Psoas muscle (tissue), 8 donors: ENCODE results near the gene ZP4. TPM values are rescaled to one million over a fixed set of nuclear protein-coding genes. Genes with fewer than 3 reads are reported as not detected.
A peak's percentile ranks its signal among the peaks of the same experiment; 100 is the strongest.

ENCODE experiments used
- ATAC-seq, 4 donors: fragments of 200-7000 bp; cut with Tn5 transposase; one replicate each; pipeline ENCODE4 v1.9.1; 2020; ENCODE audit warnings: moderate library complexity in 3 of 4, mild to moderate bottlenecking in 2 of 4
- DNase-seq, 2 donors: peaks; one replicate each; pipeline ENCODE4 v3.0.0-alpha.2; 2020
- H3K27ac ChIP-seq: fragments of 200-600 bp; one replicate; pipeline ENCODE4 v1.8.0; 2022
- H3K27me3 ChIP-seq, 3 donors: fragments of 200-600 bp in 1 of 3; one replicate each; pipeline versions ENCODE4 v1.6.1 to v1.8.0; 2013 to 2022; ENCODE audit warnings: low read length in 2 of 3, mild to moderate bottlenecking in 2 of 3, moderate library complexity in 1 of 3; ENCODE audit not compliant: insufficient read depth in 3 of 3
- H3K36me3 ChIP-seq, 2 donors: fragments of 200-600 bp in 1 of 2; one replicate each; pipeline versions ENCODE4 v1.6.1 to v1.8.0; 2013 to 2022; ENCODE audit warnings: low read depth in 1 of 2, mild to moderate bottlenecking in 1 of 2, moderate library complexity in 1 of 2; ENCODE audit not compliant: insufficient read depth in 1 of 2
- H3K4me1 ChIP-seq: fragments of 200-600 bp; one replicate; pipeline ENCODE4 v1.8.0; 2022
- H3K4me3 ChIP-seq: fragments of 200-600 bp; one replicate; pipeline ENCODE4 v1.8.0; 2022; ENCODE audit warnings: mild to moderate bottlenecking
- H3K9me3 ChIP-seq: fragments of 200-600 bp; one replicate; pipeline ENCODE4 v1.8.0; 2022
- CTCF ChIP-seq: fragments of 200-600 bp; IDR thresholded peaks from one replicate; pipeline ENCODE4 v1.8.0; 2022; ENCODE audit warnings: antibody characterized with exemption
- WGBS, 3 donors: extraction: QIAGEN DNeasy Blood & Tissue Kit; methylation state at CpG; one replicate each; pipeline versions ENCODE4 v1.1.6 to v1.1.7; 2013; 5-methylcytosine and 5-hydroxymethylcytosine counted together
- intact Hi-C, 2 donors: fragments of 100-400 bp; cut with DNase I; formaldehyde crosslinking; loops; one replicate each; pipeline versions ENCODE4 v1.11.0 to v1.14.2; 2022
- polyA plus RNA-seq, 3 donors: library from polyadenylated mRNA; stranded (reverse); fragments of 200-250 nt; gene quantifications; one replicate each; pipeline ENCODE4 v1.2.3, GENCODE V29; 2013
- total RNA-seq, 4 donors: library from RNA; stranded (reverse); fragmentation: NEBNext Ultra II Directional in 2 of 4; extraction: Animal tissue kit (Norgen Biotek cat#: 25700) in 2 of 4; gene quantifications; one replicate each; pipeline versions ENCODE4 v1.2.1 to v1.2.4, GENCODE V29; 2021 to 2023
- donor health status: healthy with polysubstance abuse.
- donor health status: DM: no; HTN: no; CAD: no; lungs with moderate emphysema.
- donor health status: Bipolar disorder and iron deficiency.
- donor health status: healthy.
- donor health status: DM: yes; HTN: yes; CAD: no.
- donor health status: DM: no; HTN: no; CAD: no.
- donor health status: DM: no; HTN: no; CAD: no.
- donor health status: DM: yes; HTN: yes; CAD: no.

Gene ZP4
- total and polyA plus RNA-seq, 7 donors, result not detected

- no peak for ATAC-seq
- H3K4me3 ChIP-seq, result no peak overlapping the region
- H3K27ac ChIP-seq, result no peak overlapping the region
- peaks cover 0 to 2% (median 0%) of the 10 kb centered on the region in 3 donors for H3K27me3 ChIP-seq
- no peak for DNase-seq
- TF ChIP-seq CTCF, result peak; percentile 14
- 52 to 55% (median 55%) methylated on average over 5 of the region's 5 CpGs for WGBS, 3 donors
- intact Hi-C loops, result no loop called here
- H3K4me1 ChIP-seq, result no peaks in the 10 kb centered on the region
- H3K36me3 ChIP-seq, result no peaks in the 10 kb centered on the region
- H3K9me3 ChIP-seq, result no peaks in the 10 kb centered on the region
These were observed 10.7 kb upstream of the ZP4 start for GRCh38 chr1:237901299-237901934.

GRCh38 chr1:237895630-237896029 lies 4.9 kb upstream of the ZP4 start:
- intact Hi-C loops, result no loop called here
- Histone ChIP-seq H3K27me3 (peaks cover 0 to 2% (median 0%) of the 10 kb centered on the region in 3 donors), H3K9me3 (no peaks in the 10 kb centered on the region), H3K27ac (no peak overlapping the region), H3K4me3 (no peak overlapping the region), H3K4me1 (no peaks in the 10 kb centered on the region), H3K36me3 (no peaks in the 10 kb centered on the region)
- no peak for TF ChIP-seq CTCF
- ATAC-seq (no peak), DNase-seq (no peak)

GRCh38 chr1:237894131-237894530 lies 3.4 kb upstream of the ZP4 start:
- WGBS, 3 donors, result 85 to 90% (median 87%) methylated on average over 3 of the region's 3 CpGs
- ATAC-seq, result no peak

GRCh38 chr1:237891979-237892378 lies 1.3 kb upstream of the ZP4 start:
- H3K27me3 ChIP-seq, result no peaks in the 10 kb centered on the region
- intact Hi-C loops, result no loop called here
- no peak overlapping the region for H3K4me3 ChIP-seq
- DNase-seq (no peak), ATAC-seq (no peak)
- H3K27ac ChIP-seq, result no peak overlapping the region
- H3K4me1 ChIP-seq, result no peaks in the 10 kb centered on the region
- TF ChIP-seq CTCF, result no peak
- 75 to 82% (median 78%) methylated on average over 3 of the region's 3 CpGs for WGBS, 3 donors
- H3K36me3 ChIP-seq, result no peaks in the 10 kb centered on the region
- no peaks in the 10 kb centered on the region for H3K9me3 ChIP-seq

More at GRCh38 chr1:237894131-237894530, 3.4 kb upstream of the ZP4 start:
- no peak overlapping the region for H3K4me3 ChIP-seq
- intact Hi-C loops, result no loop called here
- no peak for DNase-seq
- no peak for TF ChIP-seq CTCF
- H3K36me3 ChIP-seq, result no peaks in the 10 kb centered on the region
- H3K4me1 ChIP-seq, result no peaks in the 10 kb centered on the region
- no peak overlapping the region for H3K27ac ChIP-seq
- H3K9me3 ChIP-seq, result no peaks in the 10 kb centered on the region
- peaks cover 0 to 2% (median 0%) of the 10 kb centered on the region in 3 donors for H3K27me3 ChIP-seq

- no peak overlapping the region for H3K4me3 ChIP-seq
- WGBS, 3 donors, result 66 to 70% (median 68%) methylated on average over 2 of the region's 2 CpGs
- H3K36me3 ChIP-seq, result no peaks in the 10 kb centered on the region
- no peak for ATAC-seq
- no peaks in the 10 kb centered on the region for H3K4me1 ChIP-seq
- H3K9me3 ChIP-seq, result no peaks in the 10 kb centered on the region
- H3K27ac ChIP-seq, result no peak overlapping the region
- DNase-seq, result no peak
- no peaks in the 10 kb centered on the region for H3K27me3 ChIP-seq
- intact Hi-C loops, result no loop called here
- TF ChIP-seq CTCF, result no peak
These were observed 544 bp upstream of the ZP4 start for GRCh38 chr1:237891266-237891665.
